Activated CD4-positive, alpha-beta T cell treated with anti-CD3 and anti-CD28 coated beads for 36 hours (primary cell): Measurements from ENCODE around the gene ADK. TPM values are rescaled to one million over a fixed set of nuclear protein-coding genes. Genes with fewer than 3 reads are reported as not detected.
"Not testable (repeated sequence)": the region's sequence is repeated elsewhere in the genome, so short reads cannot be mapped to it uniquely, and the experiment has no call there.

ENCODE experiments used
- ATAC-seq: fragments of 200-7000 bp; cut with Tn5 transposase; one replicate; pipeline ENCODE4 v1.10.0; 2021; ENCODE audit warnings: mild to moderate bottlenecking, moderate library complexity
- CTCF ChIA-PET: fragments of 350-600 bp; sonication (Branson Sonifier 250); formaldehyde crosslinking; loops from one replicate; lab custom pipeline; 2021; ENCODE audit warnings: antibody characterized with exemption; lab: Charles Lee
- POLR2A ChIA-PET: fragments of 350-600 bp; sonication (Branson Sonifier 250); formaldehyde crosslinking; loops from one replicate; lab custom pipeline; 2021; ENCODE audit warnings: antibody characterized with exemption, inconsistent platforms; lab: Charles Lee
- DNase-seq: peaks from one replicate; pipeline ENCODE4 v3.0.0-alpha.2; 2020
- H3K27ac Mint-ChIP-seq: one replicate; pipeline ENCODE4 v1.8.0; 2021; ENCODE audit warnings: mixed read lengths
- H3K27me3 Mint-ChIP-seq: one replicate; pipeline ENCODE4 v1.8.0; 2021; ENCODE audit warnings: mixed read lengths
- H3K36me3 Mint-ChIP-seq: one replicate; pipeline ENCODE4 v1.8.0; 2021; ENCODE audit warnings: low read depth, mixed read lengths
- H3K4me1 Mint-ChIP-seq: one replicate; pipeline ENCODE4 v1.8.0; 2021; ENCODE audit warnings: mixed read lengths
- H3K4me3 Mint-ChIP-seq: one replicate; pipeline ENCODE4 v1.8.0; 2021; ENCODE audit warnings: mild to moderate bottlenecking, moderate library complexity, mixed read lengths
- H3K9me3 Mint-ChIP-seq: one replicate; pipeline ENCODE4 v1.8.0; 2021; ENCODE audit warnings: low read depth, mixed read lengths
- intact Hi-C, 2 experiments: fragments of 100-400 bp; cut with DNase I in 1 of 2; cut with micrococcal nuclease in 1 of 2; formaldehyde crosslinking; loops; one replicate each; pipeline versions ENCODE4 v1.14.2 to v1.15.1; 2022 to 2024; cut with DNase I, micrococcal nuclease
- total RNA-seq, 2 experiments: library from RNA; stranded (reverse); gene quantifications; one replicate each; pipeline ENCODE4 v1.2.3, GENCODE V29; 2021

The ADK gene
- total RNA-seq, 2 experiments from 2014 or later = 53.7 to 55.0 TPM

DNA sequence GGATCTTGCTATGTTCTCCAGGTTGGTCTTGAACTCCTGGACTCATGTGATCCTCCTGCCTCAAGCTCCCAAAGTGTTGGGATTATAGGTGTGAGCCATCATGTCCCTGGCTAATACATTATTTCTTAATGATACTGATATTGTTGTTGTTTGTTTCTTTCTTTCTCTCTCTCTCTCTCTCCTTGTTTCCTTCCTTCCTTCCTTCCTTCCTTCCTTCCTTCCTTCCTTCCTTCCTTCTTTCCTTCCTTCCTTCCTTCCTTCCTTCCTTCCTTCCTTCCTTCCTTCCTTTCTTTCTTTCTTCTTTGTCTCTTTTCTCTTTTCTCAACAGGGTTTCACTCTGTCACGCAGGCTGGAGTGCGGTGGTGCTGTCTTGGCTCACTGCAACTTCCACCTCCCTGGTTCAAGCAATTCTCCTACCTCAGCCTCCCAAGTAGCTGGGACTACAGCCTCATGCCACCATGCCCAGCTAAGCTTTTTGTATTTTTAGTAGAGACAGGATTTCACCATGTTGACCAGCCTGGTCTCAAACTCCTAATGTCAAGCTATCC, 149.1 kb downstream of the ADK start:
- H3K9me3 Mint-ChIP-seq, intact Hi-C loops, ATAC-seq, H3K36me3 Mint-ChIP-seq, H3K27me3 Mint-ChIP-seq, H3K4me1 Mint-ChIP-seq, DNase-seq, H3K4me3 Mint-ChIP-seq, H3K27ac Mint-ChIP-seq, POLR2A ChIA-PET: not testable (repeated sequence)
- CTCF ChIA-PET = interaction anchor here (0.6 kb wide), 1 partner anchor 277 kb away, joined by 3 read pairs; no protein-coding TSS in a partner anchor

- no peaks in the 10 kb centered on the region for H3K9me3 Mint-ChIP-seq
- H3K27ac Mint-ChIP-seq = no peak overlapping the region
- intact Hi-C loops = no loop called here
- ATAC-seq (no peak), DNase-seq (no peak)
- POLR2A ChIA-PET = no interaction called here
- H3K36me3 Mint-ChIP-seq = peaks cover 5% of the 10 kb centered on the region
- H3K27me3 Mint-ChIP-seq = no peaks in the 10 kb centered on the region
- CTCF ChIA-PET = no interaction called here
- H3K4me3 Mint-ChIP-seq = no peak overlapping the region
- peaks cover 6% of the 10 kb centered on the region for H3K4me1 Mint-ChIP-seq
These were observed 149.6 kb downstream of the ADK start for GRCh38 chr10:74300666-74301065.

- peaks cover 15% of the 10 kb centered on the region for H3K4me1 Mint-ChIP-seq
- CTCF ChIA-PET = interaction anchor here (0.7 to 2.3 kb wide), 3 partner anchors 9 to 519 kb away, joined by 3 to 6 read pairs (median 3); no protein-coding TSS in a partner anchor
- ATAC-seq = no peak
- no peak overlapping the region for H3K27ac Mint-ChIP-seq
- H3K9me3 Mint-ChIP-seq = no peaks in the 10 kb centered on the region
- peaks cover 2% of the 10 kb centered on the region for H3K36me3 Mint-ChIP-seq
- intact Hi-C loops = no loop called here
- DNase-seq = no peak
- POLR2A ChIA-PET = interaction anchor here (0.6 kb wide), 1 partner anchor 764 kb away, joined by 3 read pairs; no protein-coding TSS in a partner anchor
- no peaks in the 10 kb centered on the region for H3K27me3 Mint-ChIP-seq
- H3K4me3 Mint-ChIP-seq = no peak overlapping the region
These were observed 154.7 kb downstream of the ADK start for GRCh38 chr10:74305730-74306129.

DNA sequence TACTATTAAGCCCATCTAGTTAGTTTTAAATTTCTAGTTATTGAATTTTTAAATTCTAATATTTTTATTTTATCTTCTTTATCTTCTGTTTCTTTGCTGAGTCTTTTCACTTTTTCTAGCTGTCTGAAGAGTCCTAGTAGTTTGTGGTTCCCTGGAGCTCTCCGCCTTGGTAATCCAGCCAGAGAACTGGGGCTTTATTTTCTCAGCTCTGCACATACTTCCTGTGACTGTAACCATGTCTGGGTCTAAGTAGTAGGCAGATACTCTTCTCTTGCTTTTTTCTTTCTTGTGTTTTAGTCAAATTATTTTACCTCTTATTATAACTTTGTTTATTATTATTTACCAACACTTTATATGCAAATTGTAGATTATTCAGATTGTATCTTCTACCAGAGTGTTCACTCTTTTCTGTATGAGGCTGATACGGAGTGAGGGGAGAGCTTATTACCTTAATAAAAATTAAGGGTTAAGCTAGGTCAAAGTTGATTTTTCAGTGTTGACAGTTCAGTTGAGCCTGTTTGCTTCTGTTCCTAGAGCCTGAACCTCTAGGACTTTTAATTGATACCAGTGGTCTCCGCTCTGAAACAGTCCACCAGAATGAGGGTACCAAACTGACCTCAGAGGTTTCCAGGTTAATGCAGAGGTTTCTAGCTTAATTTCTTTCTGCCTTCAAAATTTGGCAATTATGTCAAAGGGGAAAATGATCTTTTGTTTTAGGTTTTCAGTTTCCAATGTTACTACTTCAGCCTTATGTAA, 155.4 kb downstream of the ADK start:
- DNase-seq = no peak
- peaks cover 2% of the 10 kb centered on the region for H3K36me3 Mint-ChIP-seq
- H3K27ac Mint-ChIP-seq = no peak overlapping the region
- H3K4me3 Mint-ChIP-seq = no peak overlapping the region
- no peaks in the 10 kb centered on the region for H3K27me3 Mint-ChIP-seq
- H3K4me1 Mint-ChIP-seq = peaks cover 15% of the 10 kb centered on the region
- no peak for ATAC-seq
- ChIA-PET POLR2A (no interaction called here), CTCF (interaction anchor here (0.7 to 2.3 kb wide), 3 partner anchors 9 to 519 kb away, joined by 3 to 6 read pairs (median 3); no protein-coding TSS in a partner anchor)
- no peaks in the 10 kb centered on the region for H3K9me3 Mint-ChIP-seq
- intact Hi-C loops = no loop called here

DNA sequence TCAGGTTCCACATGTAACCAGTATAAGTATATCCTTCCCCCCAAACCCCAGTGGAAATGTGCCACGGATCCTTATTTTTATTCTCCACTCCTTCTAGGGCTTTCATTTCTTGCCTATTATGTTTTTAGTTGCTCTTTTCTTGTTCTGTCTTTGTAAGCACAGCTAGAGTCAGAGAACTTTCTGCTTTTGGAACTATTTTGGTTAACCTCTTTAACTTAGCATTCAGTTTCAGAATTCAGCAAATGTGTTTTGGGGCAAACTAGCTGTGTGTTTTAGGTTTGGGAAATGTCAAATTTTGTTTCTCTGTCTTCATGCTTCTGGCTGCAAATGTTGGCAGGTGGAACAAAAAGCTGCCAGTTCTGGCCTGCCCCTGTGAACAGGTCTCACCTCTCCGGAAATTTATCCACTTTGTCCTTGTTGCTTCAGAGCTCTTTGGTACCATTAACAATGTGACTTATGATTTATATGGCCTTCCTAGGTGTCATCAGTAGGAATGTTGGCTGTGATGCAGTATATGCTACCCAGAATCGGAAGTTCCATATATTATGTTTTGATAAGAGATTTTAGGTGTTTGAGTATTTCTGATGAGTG, 156.1 kb downstream of the ADK start:
- H3K27ac Mint-ChIP-seq = no peak overlapping the region
- peaks cover 2% of the 10 kb centered on the region for H3K36me3 Mint-ChIP-seq
- intact Hi-C loops = no loop called here
- ATAC-seq (no peak), DNase-seq (no peak)
- no peaks in the 10 kb centered on the region for H3K27me3 Mint-ChIP-seq
- POLR2A ChIA-PET = no interaction called here
- no peak overlapping the region for H3K4me3 Mint-ChIP-seq
- CTCF ChIA-PET = interaction anchor here (1.0 to 2.3 kb wide), 2 partner anchors 10 to 713 kb away, joined by 3 to 6 read pairs; no protein-coding TSS in a partner anchor
- H3K9me3 Mint-ChIP-seq = no peaks in the 10 kb centered on the region
- peaks cover 15% of the 10 kb centered on the region for H3K4me1 Mint-ChIP-seq

- ChIA-PET CTCF (interaction anchor here (0.6 kb wide), 1 partner anchor 24 kb away, joined by 3 read pairs; no protein-coding TSS in a partner anchor), POLR2A (no interaction called here)
- Mint-ChIP-seq H3K4me1 (peaks cover 15% of the 10 kb centered on the region), H3K27ac (no peak overlapping the region), H3K36me3 (peaks cover 6% of the 10 kb centered on the region), H3K9me3 (no peaks in the 10 kb centered on the region), H3K27me3 (no peaks in the 10 kb centered on the region), H3K4me3 (no peak overlapping the region)
- DNase-seq = no peak
- intact Hi-C loops = no loop called here
- ATAC-seq = no peak
These were observed 159.7 kb downstream of the ADK start for GRCh38 chr10:74310652-74311257.

DNA sequence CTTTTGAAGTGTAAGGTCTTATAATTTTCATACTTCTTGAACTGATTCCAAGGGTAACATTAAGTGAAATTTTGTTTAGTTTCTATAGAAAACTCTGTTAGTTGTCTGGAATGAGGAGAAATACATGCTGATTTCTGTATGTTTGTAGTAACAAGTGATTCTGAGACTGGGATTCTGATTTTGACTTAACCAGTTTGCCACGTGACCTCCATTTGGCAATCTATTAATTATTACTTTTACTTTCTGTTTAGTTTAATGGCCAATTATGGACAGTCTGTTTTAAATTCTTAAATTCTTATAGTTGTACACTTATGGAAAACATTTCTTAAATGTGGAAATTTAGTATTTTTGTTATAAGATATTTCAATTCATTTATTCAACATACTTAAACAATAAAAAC, 163.1 kb downstream of the ADK start:
- Mint-ChIP-seq H3K9me3 (peaks cover 5% of the 10 kb centered on the region), H3K4me1 (peaks cover 3% of the 10 kb centered on the region), H3K36me3 (peaks cover 26% of the 10 kb centered on the region), H3K27me3 (no peaks in the 10 kb centered on the region), H3K4me3 (no peak overlapping the region), H3K27ac (no peak overlapping the region)
- intact Hi-C loops = no loop called here
- ChIA-PET POLR2A (no interaction called here), CTCF (no interaction called here)
- DNase-seq (no peak), ATAC-seq (no peak)

DNA sequence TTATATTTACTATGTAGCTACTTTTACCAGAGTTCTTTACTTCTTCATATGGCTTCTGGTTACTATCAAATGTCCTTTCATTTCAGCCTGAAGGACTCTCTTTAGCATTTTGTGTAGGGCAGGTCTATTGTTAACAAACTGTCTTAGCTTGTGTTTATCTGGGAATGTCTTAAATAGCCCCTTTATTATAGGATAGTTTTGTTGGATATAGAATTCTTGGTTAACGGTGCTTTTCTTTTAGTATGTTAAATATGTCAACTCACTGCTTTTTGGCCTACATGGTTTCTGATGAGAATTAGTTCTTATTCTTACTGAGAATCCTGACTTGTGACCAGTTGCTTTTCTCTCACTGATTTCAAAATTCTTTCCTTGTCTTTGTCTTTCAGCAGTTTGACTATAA, 169.0 kb downstream of the ADK start:
- Mint-ChIP-seq H3K4me1 (no peaks in the 10 kb centered on the region), H3K9me3 (peaks cover 20% of the 10 kb centered on the region), H3K27ac (no peak overlapping the region), H3K36me3 (peaks cover 45% of the 10 kb centered on the region), H3K27me3 (no peaks in the 10 kb centered on the region), H3K4me3 (no peak overlapping the region)
- POLR2A ChIA-PET = no interaction called here
- CTCF ChIA-PET = interaction anchor here (0.7 to 1.6 kb wide), 3 partner anchors 9 to 953 kb away, joined by 3 to 4 read pairs (median 3); no protein-coding TSS in a partner anchor
- no peak for DNase-seq
- intact Hi-C loops = no loop called here
- no peak for ATAC-seq

GRCh38 chr10:74320717-74321116, 169.7 kb downstream of the ADK start:
- ATAC-seq = no peak
- ChIA-PET CTCF (interaction anchor here (0.7 to 1.6 kb wide), 4 partner anchors 9 to 952 kb away, joined by 3 to 4 read pairs (median 4); no protein-coding TSS in a partner anchor), POLR2A (no interaction called here)
- Mint-ChIP-seq H3K9me3 (peaks cover 20% of the 10 kb centered on the region), H3K27me3 (no peaks in the 10 kb centered on the region), H3K27ac (no peak overlapping the region), H3K36me3 (peaks cover 42% of the 10 kb centered on the region), H3K4me1 (no peaks in the 10 kb centered on the region), H3K4me3 (no peak overlapping the region)
- intact Hi-C loops = no loop called here
- DNase-seq = no peak

- DNase-seq = no peak
- CTCF ChIA-PET = interaction anchor here (0.6 to 1.1 kb wide), 2 partner anchors 24 to 33 kb away, joined by 3 to 4 read pairs; no protein-coding TSS in a partner anchor
- Mint-ChIP-seq H3K4me3 (no peak overlapping the region), H3K36me3 (peaks cover 35% of the 10 kb centered on the region), H3K4me1 (peaks cover 1% of the 10 kb centered on the region), H3K27me3 (no peaks in the 10 kb centered on the region), H3K27ac (no peak overlapping the region), H3K9me3 (peaks cover 20% of the 10 kb centered on the region)
- POLR2A ChIA-PET = interaction anchor here (0.5 kb wide), 1 partner anchor 803 kb away, joined by 4 read pairs; no protein-coding TSS in a partner anchor
- no peak for ATAC-seq
- intact Hi-C loops = no loop called here
These were observed 171.1 kb downstream of the ADK start for GRCh38 chr10:74322141-74322540.

DNA sequence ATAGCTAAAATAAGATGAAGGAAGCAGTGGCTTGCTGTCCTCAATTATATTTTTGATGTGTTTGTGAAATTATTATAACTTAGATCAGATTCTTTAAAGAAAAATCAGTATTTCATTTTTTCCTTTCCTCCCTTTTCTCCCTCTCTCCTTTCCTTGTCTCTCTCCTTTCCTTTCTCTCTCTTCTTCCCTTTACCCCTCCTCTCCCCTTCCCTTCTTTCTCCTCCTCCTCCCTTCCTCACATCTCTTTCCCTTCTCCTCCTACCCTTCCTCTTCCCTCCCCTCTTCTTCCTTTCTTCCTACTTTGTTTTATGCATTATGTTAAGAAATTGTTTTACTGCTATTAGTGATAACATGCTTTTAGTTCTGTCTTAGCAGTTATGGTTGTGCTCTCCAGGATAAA, 171.5 kb downstream of the ADK start:
- Mint-ChIP-seq H3K27me3 (no peaks in the 10 kb centered on the region), H3K36me3 (peaks cover 34% of the 10 kb centered on the region), H3K27ac (no peak overlapping the region), H3K4me3 (no peak overlapping the region), H3K4me1 (peaks cover 2% of the 10 kb centered on the region), H3K9me3 (peaks cover 20% of the 10 kb centered on the region)
- POLR2A ChIA-PET = interaction anchor here (0.5 kb wide), 1 partner anchor 802 kb away, joined by 4 read pairs; no protein-coding TSS in a partner anchor
- no peak for ATAC-seq
- CTCF ChIA-PET = interaction anchor here (0.6 kb wide), 1 partner anchor 33 kb away, joined by 3 read pairs; no protein-coding TSS in a partner anchor
- intact Hi-C loops = no loop called here
- no peak for DNase-seq
